HUES48 (cell line): Measurements from ENCODE around the gene PITRM1.

Experiments used
- H3K27ac ChIP-seq: one replicate; pipeline ENCODE4 v1.7.0; 2013; ENCODE audit warnings: low read depth, low read length, inconsistent platforms
- H3K27me3 ChIP-seq: 2 replicates; pipeline ENCODE4 v1.6.1; 2013; ENCODE audit warnings: mild to moderate bottlenecking, low read length; ENCODE audit not compliant: control insufficient read depth, insufficient read depth
- H3K36me3 ChIP-seq: 2 replicates; pipeline ENCODE4 v1.6.1; 2013; ENCODE audit warnings: low read length; ENCODE audit not compliant: control insufficient read depth, insufficient read depth
- H3K4me1 ChIP-seq: 2 replicates; pipeline ENCODE4 v1.6.1; 2013; ENCODE audit warnings: mild to moderate bottlenecking, low read length; ENCODE audit not compliant: control insufficient read depth, insufficient read depth
- H3K4me3 ChIP-seq: 2 replicates; pipeline ENCODE4 v1.5.1; 2013; ENCODE audit warnings: mild to moderate bottlenecking, low read depth, low read length
- H3K9ac ChIP-seq: 2 replicates; pipeline ENCODE4 v1.6.1; 2013; ENCODE audit warnings: mild to moderate bottlenecking, low read depth, low read length, moderate library complexity
- H3K9me3 ChIP-seq: 2 replicates; pipeline ENCODE4 v1.6.1; 2013; ENCODE audit warnings: low read length; ENCODE audit not compliant: control insufficient read depth, insufficient read depth

The PITRM1 gene

DNA sequence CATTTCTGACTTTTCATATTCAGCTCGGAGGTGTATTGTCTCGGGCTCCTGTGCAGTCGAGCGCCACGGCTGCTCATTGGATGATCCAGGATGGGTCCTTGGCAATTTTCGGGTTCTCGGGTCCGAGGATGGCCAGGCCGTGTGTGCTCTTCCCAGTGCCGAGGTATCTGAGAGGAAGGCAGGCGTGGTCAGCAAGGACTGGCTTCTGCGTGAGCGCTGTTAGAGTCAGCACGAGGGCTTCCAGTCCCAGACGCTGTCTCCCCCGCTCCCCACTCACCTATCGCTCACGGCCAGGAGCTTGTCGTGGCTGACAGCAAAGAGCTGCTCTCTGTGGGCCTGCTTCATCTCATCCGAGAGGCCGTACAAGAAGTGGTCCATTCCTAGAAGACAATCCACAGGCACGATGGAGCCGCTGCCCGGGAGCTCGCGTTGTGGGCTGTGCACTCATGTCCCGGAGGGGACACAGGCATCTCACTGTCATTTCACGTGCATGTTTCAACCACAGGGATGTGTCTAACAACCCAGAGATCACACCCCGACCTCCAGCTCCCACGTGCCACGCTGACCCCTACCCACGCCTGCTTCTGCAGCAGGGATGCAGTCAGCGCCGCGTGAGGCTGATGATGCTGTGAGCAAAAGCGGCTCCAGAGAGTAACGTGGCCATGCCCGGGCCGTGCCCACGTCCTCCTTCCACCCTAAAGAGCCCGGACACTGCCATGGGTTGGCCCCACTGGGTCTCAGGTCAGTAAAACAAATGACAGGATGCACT lies 34.4 kb downstream of the PITRM1 start:
- Histone ChIP-seq H3K9ac (no peak overlapping the region), H3K27ac (no peak overlapping the region), H3K4me1 (no peaks in the 10 kb centered on the region), H3K36me3 (peaks cover 95% of the 10 kb centered on the region), H3K27me3 (no peaks in the 10 kb centered on the region), H3K4me3 (no peak overlapping the region), H3K9me3 (no peaks in the 10 kb centered on the region)

DNA sequence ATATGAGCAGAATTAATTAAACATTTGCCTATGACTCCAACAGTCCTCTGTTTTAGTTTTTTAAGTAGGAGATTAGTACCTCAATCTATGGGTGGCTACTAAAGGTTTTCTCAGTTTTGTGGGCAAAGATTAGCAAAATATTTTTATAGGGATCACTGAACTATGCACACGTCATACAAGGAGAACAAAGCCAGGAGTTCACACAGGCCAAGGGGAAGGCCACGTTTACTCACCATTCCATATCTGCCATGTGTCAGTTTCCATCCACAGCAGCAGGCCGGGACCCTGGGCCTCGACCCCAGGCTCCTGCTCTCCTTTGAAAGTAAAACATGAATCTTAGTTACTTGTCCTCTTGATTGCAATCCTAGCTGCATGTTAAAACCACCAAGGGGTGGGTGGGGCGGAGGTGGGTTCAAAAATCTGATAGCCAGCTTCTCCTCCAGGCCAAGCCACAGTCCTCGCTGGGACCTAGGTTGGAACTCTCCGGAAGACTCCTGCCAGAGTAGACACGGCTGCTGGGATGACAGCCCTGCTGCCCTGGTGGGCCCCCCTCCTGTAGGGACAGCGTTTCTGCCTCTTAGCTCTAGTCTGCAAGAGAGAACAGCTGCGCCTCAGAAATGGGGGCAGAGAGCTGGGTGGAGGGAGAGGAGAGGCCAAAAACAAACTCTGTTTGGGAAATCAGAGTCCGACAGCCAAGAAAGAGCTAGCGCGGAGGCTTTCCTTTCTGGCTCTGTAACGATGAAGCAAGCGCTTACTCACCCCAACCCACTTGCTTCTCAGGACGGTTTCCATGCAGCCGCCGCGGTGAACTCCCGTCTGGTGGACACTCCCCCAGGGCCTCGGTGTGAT lies 35.6 kb downstream of the PITRM1 start:
- H3K36me3 ChIP-seq = peaks cover 97% of the 10 kb centered on the region

DNA sequence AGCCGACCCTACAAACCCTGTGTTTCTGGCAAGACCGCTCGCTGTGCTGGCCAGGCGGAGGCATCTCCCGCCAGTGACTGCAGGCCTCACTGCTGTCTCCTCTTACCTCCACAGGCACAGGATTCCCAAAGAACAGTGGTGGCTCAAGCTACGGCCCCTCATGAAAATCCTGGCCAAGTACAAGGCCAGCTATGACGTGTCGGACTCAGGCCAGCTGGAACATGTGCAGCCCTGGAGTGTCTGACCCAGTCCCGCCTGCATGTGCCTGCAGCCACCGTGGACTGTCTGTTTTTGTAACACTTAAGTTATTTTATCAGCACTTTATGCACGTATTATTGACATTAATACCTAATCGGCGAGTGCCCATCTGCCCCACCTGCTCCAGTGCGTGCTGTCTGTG lies 36.2 kb downstream of the PITRM1 start:
- Histone ChIP-seq H3K4me3 (no peak overlapping the region), H3K36me3 (peaks cover 96% of the 10 kb centered on the region), H3K4me1 (no peaks in the 10 kb centered on the region), H3K9ac (no peak overlapping the region), H3K27ac (no peak overlapping the region), H3K9me3 (no peaks in the 10 kb centered on the region), H3K27me3 (no peaks in the 10 kb centered on the region)

More for the DNA sequence above, 35.6 kb downstream of the PITRM1 start:
- Histone ChIP-seq H3K9me3 (no peaks in the 10 kb centered on the region), H3K4me1 (no peaks in the 10 kb centered on the region), H3K27me3 (no peaks in the 10 kb centered on the region), H3K9ac (no peak overlapping the region), H3K4me3 (no peak overlapping the region), H3K27ac (no peak overlapping the region)

DNA sequence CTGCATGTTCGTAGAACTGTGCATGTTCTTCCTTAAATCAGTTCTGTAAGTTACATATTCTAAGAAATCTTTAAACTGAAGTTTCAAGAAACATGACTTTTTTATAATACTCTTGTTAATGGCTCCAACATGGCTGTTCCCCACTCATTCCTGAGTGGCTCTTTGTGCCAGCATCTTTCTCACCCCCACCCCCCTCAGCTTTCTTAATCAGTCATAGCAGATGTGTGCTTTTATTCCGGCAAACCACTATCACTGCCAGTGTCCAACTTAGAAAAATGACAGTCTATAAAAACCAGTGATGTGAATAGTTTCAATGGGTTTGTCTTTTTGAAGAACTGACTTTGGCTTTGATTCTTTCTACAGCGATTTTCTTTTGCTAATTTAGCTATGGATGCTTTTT lies 37.6 kb downstream of the PITRM1 start:
- no peaks in the 10 kb centered on the region for H3K4me1 ChIP-seq
- no peak overlapping the region for H3K4me3 ChIP-seq
- no peak overlapping the region for H3K9ac ChIP-seq
- peaks cover 97% of the 10 kb centered on the region for H3K36me3 ChIP-seq
- H3K9me3 ChIP-seq = no peaks in the 10 kb centered on the region
- H3K27me3 ChIP-seq = no peaks in the 10 kb centered on the region
- no peak overlapping the region for H3K27ac ChIP-seq

DNA sequence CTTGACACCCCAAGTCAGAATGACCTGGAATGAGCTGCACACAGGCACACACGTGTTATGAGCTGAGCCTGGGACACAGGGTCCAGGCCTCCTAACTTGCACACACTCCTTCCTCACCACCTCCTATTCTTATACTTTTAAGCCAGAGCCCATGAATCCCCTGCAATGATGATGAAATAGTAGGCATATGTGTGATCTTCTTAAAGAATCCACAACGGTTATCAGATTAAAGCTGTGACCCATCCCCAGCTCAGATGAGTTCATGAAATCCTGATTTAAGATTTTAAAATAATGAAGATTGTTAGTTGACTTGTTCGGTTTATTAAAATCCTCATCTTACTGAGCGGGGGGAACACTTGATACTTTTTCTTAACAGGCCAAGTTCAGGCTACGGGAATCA lies 38.6 kb downstream of the PITRM1 start:
- Histone ChIP-seq H3K36me3 (peaks cover 94% of the 10 kb centered on the region), H3K4me3 (no peak overlapping the region), H3K27ac (no peak overlapping the region), H3K9me3 (no peaks in the 10 kb centered on the region), H3K27me3 (no peaks in the 10 kb centered on the region), H3K9ac (no peak overlapping the region), H3K4me1 (no peaks in the 10 kb centered on the region)

DNA sequence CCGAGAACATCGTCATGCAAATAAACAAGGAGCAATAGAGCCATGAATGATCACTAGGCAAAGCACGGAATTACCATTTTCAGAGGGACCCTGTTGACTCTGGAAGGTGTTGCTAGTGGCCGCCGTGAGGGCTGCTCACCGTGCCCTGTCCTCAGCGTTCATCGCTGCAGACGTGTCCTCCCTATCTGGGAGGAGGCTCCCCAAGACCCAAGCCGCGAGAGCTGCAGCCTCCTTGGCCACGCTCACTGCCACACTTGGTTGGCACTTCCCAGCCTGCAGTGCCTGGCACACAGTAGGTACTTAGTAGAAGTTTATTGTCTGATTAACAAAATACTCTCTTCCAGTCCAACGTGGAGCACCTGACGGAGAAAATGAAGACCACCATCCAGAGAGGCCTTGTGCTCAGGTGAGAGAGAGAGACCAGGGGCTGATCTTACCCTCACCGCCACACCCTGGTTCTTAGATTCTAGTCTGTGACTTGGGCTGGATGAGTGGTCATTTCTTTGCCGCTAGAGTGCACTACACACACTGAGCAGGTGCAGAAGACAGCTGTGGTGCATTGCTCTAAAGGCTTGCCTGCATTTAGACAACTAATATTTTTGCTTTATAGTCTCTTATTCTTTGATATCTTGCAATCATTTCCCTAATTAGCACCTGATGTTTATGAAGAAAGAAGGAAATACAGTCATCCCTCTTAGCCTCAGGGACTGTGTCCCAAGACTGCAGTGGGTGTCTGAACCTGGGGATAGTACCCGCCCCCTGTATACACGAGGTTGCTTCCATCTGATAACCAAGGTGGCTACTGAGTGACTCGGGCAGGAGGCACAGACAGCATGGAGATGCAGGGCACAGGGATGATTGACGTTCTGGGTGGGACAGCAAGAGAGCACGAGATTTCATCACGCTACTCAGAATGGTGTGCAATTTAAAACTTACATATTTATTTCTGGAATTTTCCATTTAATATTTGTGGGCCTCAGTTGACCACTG lies 40.3 kb downstream of the PITRM1 start:
- no peak overlapping the region for H3K27ac ChIP-seq

DNA sequence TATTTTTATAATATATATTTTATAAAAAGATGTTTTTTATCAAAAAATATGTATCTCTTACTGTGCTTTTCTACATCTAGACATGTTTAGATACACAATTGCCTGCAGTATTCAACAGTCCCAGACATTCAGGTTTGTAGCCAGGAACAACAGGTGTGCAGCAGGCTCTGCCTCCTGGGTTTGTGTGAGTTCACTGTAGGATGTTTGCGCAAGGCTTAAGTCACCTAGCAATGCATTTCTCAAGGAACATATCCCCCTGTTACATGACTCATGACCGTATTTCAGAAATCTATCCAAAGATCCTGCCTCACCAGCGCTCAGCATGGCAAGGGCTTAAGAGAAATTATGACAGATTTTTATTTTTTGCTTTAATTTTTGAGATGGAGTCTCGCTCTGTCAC lies 41.5 kb downstream of the PITRM1 start:
- Histone ChIP-seq H3K9me3 (no peaks in the 10 kb centered on the region), H3K36me3 (peaks cover 88% of the 10 kb centered on the region), H3K4me1 (no peaks in the 10 kb centered on the region), H3K9ac (no peak overlapping the region), H3K4me3 (no peak overlapping the region), H3K27ac (no peak overlapping the region), H3K27me3 (no peaks in the 10 kb centered on the region)

More for the DNA sequence above, 40.3 kb downstream of the PITRM1 start:
- no peaks in the 10 kb centered on the region for H3K27me3 ChIP-seq
- H3K9me3 ChIP-seq = no peaks in the 10 kb centered on the region
- H3K36me3 ChIP-seq = peaks cover 88% of the 10 kb centered on the region
- no peaks in the 10 kb centered on the region for H3K4me1 ChIP-seq
- H3K4me3 ChIP-seq = no peak overlapping the region
- H3K9ac ChIP-seq = no peak overlapping the region

DNA sequence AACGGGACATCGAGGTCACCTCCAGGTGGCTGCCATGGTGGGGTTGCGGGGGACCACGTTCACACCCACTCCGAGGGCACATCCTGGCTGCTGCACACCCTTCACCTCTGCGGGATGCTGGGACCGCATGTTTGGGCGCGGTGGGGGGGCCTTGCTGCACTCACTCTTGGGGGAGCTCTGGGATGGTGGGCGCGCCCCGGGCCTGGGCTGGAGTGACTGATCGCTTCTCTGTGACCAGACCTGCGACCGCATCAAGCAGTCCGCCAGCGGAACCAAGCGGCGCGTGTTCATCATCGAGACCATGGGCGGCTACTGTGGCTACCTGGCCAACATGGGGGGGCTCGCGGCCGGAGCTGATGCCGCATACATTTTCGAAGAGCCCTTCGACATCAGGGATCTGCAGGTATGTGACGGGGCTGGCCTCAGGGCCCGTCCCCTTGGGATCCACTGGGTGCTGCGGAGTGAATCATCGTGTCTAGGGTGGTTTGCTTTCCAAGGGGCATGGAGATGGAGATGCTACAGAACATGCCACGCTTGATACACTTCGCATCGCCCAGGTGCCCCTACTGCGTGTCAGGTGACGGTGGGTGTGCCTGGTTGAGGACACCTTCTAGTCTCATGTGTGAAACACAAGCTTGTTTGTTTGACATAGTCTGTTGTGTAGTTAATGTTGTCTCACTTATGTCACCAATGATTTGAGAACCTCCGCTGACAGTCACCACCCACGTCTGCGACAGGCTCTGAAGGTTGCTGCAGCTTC lies 42.8 kb downstream of the PITRM1 start:
- Histone ChIP-seq H3K9ac (no peak overlapping the region), H3K4me3 (no peak overlapping the region), H3K27ac (no peak overlapping the region), H3K9me3 (no peaks in the 10 kb centered on the region), H3K4me1 (no peaks in the 10 kb centered on the region), H3K36me3 (peaks cover 89% of the 10 kb centered on the region), H3K27me3 (no peaks in the 10 kb centered on the region)

DNA sequence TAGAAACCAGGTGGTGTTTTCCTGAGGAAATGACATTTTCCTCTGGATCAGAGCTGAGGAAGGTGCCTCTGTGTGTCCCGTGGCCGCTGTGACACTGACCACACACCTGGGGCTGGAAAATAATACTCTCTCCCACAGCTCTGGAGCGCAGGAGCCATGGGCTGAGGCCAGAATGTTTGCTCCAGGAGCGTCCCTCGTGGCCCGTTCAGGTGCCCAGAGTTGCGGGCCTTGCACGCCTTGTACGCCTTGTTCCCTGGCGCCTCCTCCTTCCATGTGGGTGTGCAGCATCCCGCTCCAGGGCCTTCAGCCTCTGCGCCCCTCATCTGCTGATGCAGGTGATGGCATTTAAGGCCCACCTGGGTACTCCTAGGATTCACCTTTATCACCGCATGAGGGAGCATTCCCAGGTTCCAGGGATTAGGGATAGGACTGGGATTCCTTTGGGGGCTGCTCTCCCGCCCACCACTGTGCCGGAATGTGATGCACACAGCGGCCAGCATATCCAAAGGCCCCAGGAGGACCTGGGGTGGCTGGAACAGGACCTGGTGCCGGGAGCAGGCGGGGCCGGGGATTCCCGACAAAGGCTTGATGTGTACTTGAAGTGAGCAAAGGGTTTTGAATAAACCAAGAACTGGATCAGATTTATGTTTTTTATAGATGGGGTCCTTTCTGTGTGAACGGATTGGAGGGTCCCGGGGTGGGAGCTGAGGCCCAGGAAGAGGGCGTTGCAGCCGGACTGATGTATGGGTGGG lies 44.0 kb downstream of the PITRM1 start:
- Histone ChIP-seq H3K36me3 (peaks cover 88% of the 10 kb centered on the region), H3K27me3 (no peaks in the 10 kb centered on the region), H3K9ac (no peak overlapping the region), H3K27ac (no peak overlapping the region), H3K4me3 (no peak overlapping the region), H3K4me1 (no peaks in the 10 kb centered on the region), H3K9me3 (no peaks in the 10 kb centered on the region)
